ENCODE data around the gene FOXP4. TPM values are rescaled to one million over a fixed set of nuclear protein-coding genes. Genes with fewer than 3 reads are reported as not detected.

The FOXP4 gene
- total and polyA plus RNA-seq, 2 of the 13 experiments (the other 11 are each of a cell fraction or from before 2014, with no cell fraction given), result 11.0 to 12.4 TPM

- TF ChIP-seq ETV5 (CRISPR knock-in tag; IDR thresholded peaks at IDR 0.05; ENCODE audit: borderline replicate concordance), result peak; percentile 24; the same call in 1 of the 2 replicates
- no peak for TF ChIP-seq CREB1 (IDR thresholded peaks at IDR 0.05)
- no peak for TF ChIP-seq CREB1 (CRISPR knock-in tag; IDR thresholded peaks at IDR 0.05)
- TF ChIP-seq NR2F6 (IDR thresholded peaks at IDR 0.05), result peak; percentile 56; the same call in 1 of the 2 replicates
- TF ChIP-seq NR2F6 (CRISPR knock-in tag; IDR thresholded peaks at IDR 0.05), result peak; percentile 32; the same call in 1 of the 2 replicates
- TF ChIP-seq POLR2AphosphoS5 (IDR thresholded peaks at IDR 0.05; ENCODE audit: low read depth, low read length), result 0 out of 2 replicates have a peak, but pooled peaks have one; percentile 6
- 0 out of 2 replicates have a peak, but pooled peaks have one; percentile 4 for TF ChIP-seq KDM6A (CRISPR knock-in tag; IDR thresholded peaks at IDR 0.05; ENCODE audit: low read depth)
- TF ChIP-seq ZNF619 (CRISPR knock-in tag; IDR thresholded peaks at IDR 0.05), result no peak
- TF ChIP-seq ZMYM3 (CRISPR knock-in tag; IDR thresholded peaks at IDR 0.05), result peak; percentile 16; the same call in 1 of the 2 replicates
- 0 out of 2 replicates have a peak, but pooled peaks have one; percentile 69 for TF ChIP-seq ZNF691 (CRISPR knock-in tag; IDR thresholded peaks at IDR 0.05; ENCODE audit: borderline replicate concordance, low read depth)
- TF ChIP-seq THAP11 (CRISPR knock-in tag; IDR thresholded peaks at IDR 0.05), result 0 out of 2 replicates have a peak, but pooled peaks have one; percentile 33
- TF ChIP-seq RXRA (CRISPR knock-in tag; IDR thresholded peaks at IDR 0.05), result 0 out of 2 replicates have a peak, but pooled peaks have one; percentile 33
- TF ChIP-seq MZF1 (CRISPR knock-in tag; IDR thresholded peaks at IDR 0.05; ENCODE audit: borderline replicate concordance), result peak; percentile 51; the same call in 1 of the 2 replicates
- TF ChIP-seq ZNF710 (CRISPR knock-in tag; IDR thresholded peaks at IDR 0.05; ENCODE audit: borderline replicate concordance), result 0 out of 2 replicates have a peak, but pooled peaks have one; percentile 42
- TF ChIP-seq HNF4G (IDR thresholded peaks at IDR 0.05; ENCODE audit: borderline replicate concordance, low read depth, low read length), result 0 out of 2 replicates have a peak, but pooled peaks have one; percentile 21
- TF ChIP-seq HNF4G (CRISPR knock-in tag; IDR thresholded peaks at IDR 0.05; ENCODE audit: borderline replicate concordance, low read depth), result no peak
- 0 out of 2 replicates have a peak, but pooled peaks have one; percentile 31 for TF ChIP-seq SRY (CRISPR knock-in tag; IDR thresholded peaks at IDR 0.05)
- peak; percentile 23; the same call in 1 of the 2 replicates for TF ChIP-seq NR2F2 (IDR thresholded peaks at IDR 0.05; ENCODE audit: borderline replicate concordance, low read depth)
- 0 out of 3 replicates have a peak, but pooled peaks have one; percentile 30 for TF ChIP-seq MXI1 (IDR thresholded peaks at IDR 0.05; ENCODE audit: borderline replicate concordance, low read depth, low read length)
- TF ChIP-seq ZBTB49 (CRISPR knock-in tag; IDR thresholded peaks at IDR 0.05; ENCODE audit: borderline replicate concordance), result no peak
- 0 out of 2 replicates have a peak, but pooled peaks have one; percentile 31 for TF ChIP-seq THRA (CRISPR knock-in tag; IDR thresholded peaks at IDR 0.05; ENCODE audit: borderline replicate concordance)
- peak; percentile 85 for TF ChIP-seq RBM22 (optimal IDR thresholded peaks at IDR 0.05; ENCODE audit: low read length)
- 0 out of 2 replicates have a peak, but pooled peaks have one; percentile 37 for TF ChIP-seq ZFP1 (CRISPR knock-in tag; IDR thresholded peaks at IDR 0.05)
- TF ChIP-seq ZNF205 (CRISPR knock-in tag; IDR thresholded peaks at IDR 0.05), result peak; percentile 55; the same call in 1 of the 2 replicates
- TF ChIP-seq NFKBIZ (CRISPR knock-in tag; IDR thresholded peaks at IDR 0.05), result no peak
Observed at GRCh38 chr6:41579088-41579610, 33.0 kb downstream of the FOXP4 start (continued).

Data from HepG2 (cell line).